K562 (cell line): ENCODE data around the gene RPL27A.

Source experiments
- ATF1 ChIP-seq, 2 experiments: fragments of 450-650 bp in 1 of 2; IDR thresholded peaks; 2 replicates each; pipeline ENCODE4 v1.6.1; 2016; ENCODE audit warnings: missing compliant biosample characterization in 1 of 2, missing genetic modification characterization in 1 of 2
- TF ChIP-seq, protein P1 (sequence below), 3 experiments: IDR thresholded peaks in 2 of 3; conservative IDR thresholded peaks in 1 of 3; 2 replicates each; pipeline ENCODE4 v1.5.1; 2011 to 2012; ENCODE audit warnings: low read length in 3 of 3, mild to moderate bottlenecking in 3 of 3, control low read depth in 2 of 3, improper control_type of control experiment in 1 of 3, inconsistent platforms in 1 of 3, low read depth in 1 of 3, mixed read lengths in 1 of 3, moderate library complexity in 1 of 3; ENCODE audit not compliant: insufficient read depth in 2 of 3

DNA sequence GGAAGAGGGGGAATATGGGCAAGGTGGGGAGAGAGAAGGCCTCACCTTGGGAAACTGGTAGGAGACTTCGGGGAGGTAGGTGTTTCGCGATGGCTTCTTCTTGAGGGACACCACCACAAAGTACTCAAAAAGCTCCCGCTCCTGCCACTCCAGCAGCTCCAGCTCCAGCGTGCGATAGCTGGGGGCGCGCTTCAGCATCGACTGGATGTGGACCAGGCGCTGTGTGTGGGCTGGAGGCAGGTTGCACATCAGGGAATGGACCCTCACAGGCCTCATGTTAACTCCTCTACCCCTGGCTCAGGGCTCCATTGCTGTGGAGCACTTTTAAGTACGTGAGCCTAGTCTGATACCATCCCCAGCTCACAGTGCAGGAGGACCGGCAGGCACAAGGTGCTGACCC is 29.9 kb downstream of the RPL27A start:
- TF ChIP-seq ATF1 (CRISPR knock-in tag; IDR thresholded peaks at IDR 0.05): no peak
- TF ChIP-seq ATF1 (tag; IDR thresholded peaks at IDR 0.05): no peak
- TF ChIP-seq, protein P1, sequence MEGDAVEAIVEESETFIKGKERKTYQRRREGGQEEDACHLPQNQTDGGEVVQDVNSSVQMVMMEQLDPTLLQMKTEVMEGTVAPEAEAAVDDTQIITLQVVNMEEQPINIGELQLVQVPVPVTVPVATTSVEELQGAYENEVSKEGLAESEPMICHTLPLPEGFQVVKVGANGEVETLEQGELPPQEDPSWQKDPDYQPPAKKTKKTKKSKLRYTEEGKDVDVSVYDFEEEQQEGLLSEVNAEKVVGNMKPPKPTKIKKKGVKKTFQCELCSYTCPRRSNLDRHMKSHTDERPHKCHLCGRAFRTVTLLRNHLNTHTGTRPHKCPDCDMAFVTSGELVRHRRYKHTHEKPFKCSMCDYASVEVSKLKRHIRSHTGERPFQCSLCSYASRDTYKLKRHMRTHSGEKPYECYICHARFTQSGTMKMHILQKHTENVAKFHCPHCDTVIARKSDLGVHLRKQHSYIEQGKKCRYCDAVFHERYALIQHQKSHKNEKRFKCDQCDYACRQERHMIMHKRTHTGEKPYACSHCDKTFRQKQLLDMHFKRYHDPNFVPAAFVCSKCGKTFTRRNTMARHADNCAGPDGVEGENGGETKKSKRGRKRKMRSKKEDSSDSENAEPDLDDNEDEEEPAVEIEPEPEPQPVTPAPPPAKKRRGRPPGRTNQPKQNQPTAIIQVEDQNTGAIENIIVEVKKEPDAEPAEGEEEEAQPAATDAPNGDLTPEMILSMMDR (IDR thresholded peaks at IDR 0.05 in 2 of 3, conservative IDR thresholded peaks at IDR 0.05 in 1 of 3; ENCODE audit: insufficient read depth in 2 of 3, low read depth in 1 of 3, low read length in 3 of 3): no peak
